Measurements from ENCODE around the gene ANKRD33B. TPM values are rescaled to one million over a fixed set of nuclear protein-coding genes. Genes with fewer than 3 reads are reported as not detected.

Gene ANKRD33B
- total and polyA plus RNA-seq, 11 donors = 0.98 to 33.8 (median 4.9) TPM

GRCh38 chr5:10591159-10591558, 27.3 kb downstream of the ANKRD33B start:
- peaks cover 0 to 5% (median 0%) of the 10 kb centered on the region in 12 donors for H3K9me3 ChIP-seq
- peak overlapping the region in 11 of 12 donors; percentile 28 to 69 (median 50) for H3K27ac ChIP-seq
- TF ChIP-seq CTCF (IDR thresholded peaks at IDR 0.05) (no peak), POLR2A (IDR thresholded peaks at IDR 0.05) (no peak)
- DNase-seq = no peak
- WGBS, 4 donors = 65 to 89% (median 70%) methylated on average over 5 to 6 of the region's 6 CpGs
- H3K36me3 ChIP-seq = no peaks in the 10 kb centered on the region
- ATAC-seq = no peak
- H3K27me3 ChIP-seq = no peaks in the 10 kb centered on the region
- intact Hi-C loops (cut with DNase I) = no loop called here
- peaks cover 3 to 57% (median 41%) of the 10 kb centered on the region in 12 donors for H3K4me1 ChIP-seq
- H3K4me3 ChIP-seq = no peak overlapping the region

- WGBS, 4 donors = 67 to 100% (median 82%) methylated on average over 3 of the region's 3 CpGs
- H3K27me3 ChIP-seq = no peaks in the 10 kb centered on the region
- no peak overlapping the region for H3K4me3 ChIP-seq
- TF ChIP-seq CTCF (IDR thresholded peaks at IDR 0.05) (no peak), POLR2A (IDR thresholded peaks at IDR 0.05) (no peak)
- peaks cover 0 to 5% (median 0%) of the 10 kb centered on the region in 12 donors for H3K9me3 ChIP-seq
- intact Hi-C loops (cut with DNase I) = no loop called here
- DNase-seq (no peak), ATAC-seq (no peak)
- H3K27ac ChIP-seq = no peak overlapping the region
- no peaks in the 10 kb centered on the region for H3K36me3 ChIP-seq
- H3K4me1 ChIP-seq = peaks cover 3 to 61% (median 41%) of the 10 kb centered on the region in 12 donors
Measured at GRCh38 chr5:10591966-10592365, 28.1 kb downstream of the ANKRD33B start.

- H3K27ac ChIP-seq = no peak overlapping the region
- H3K36me3 ChIP-seq = no peaks in the 10 kb centered on the region
- H3K27me3 ChIP-seq = no peaks in the 10 kb centered on the region
- DNase-seq = no peak
- H3K9me3 ChIP-seq = peaks cover 0 to 5% (median 0%) of the 10 kb centered on the region in 12 donors
- intact Hi-C loops (cut with DNase I) = no loop called here
- TF ChIP-seq POLR2A (IDR thresholded peaks at IDR 0.05) (no peak), CTCF (IDR thresholded peaks at IDR 0.05) (no peak)
- no peak for ATAC-seq
- H3K4me1 ChIP-seq = peaks cover 3 to 61% (median 41%) of the 10 kb centered on the region in 12 donors
- H3K4me3 ChIP-seq = no peak overlapping the region
Measured at GRCh38 chr5:10592601-10593000, 28.7 kb downstream of the ANKRD33B start.

GRCh38 chr5:10593531-10594181, 29.8 kb downstream of the ANKRD33B start:
- H3K27me3 ChIP-seq = no peaks in the 10 kb centered on the region
- ATAC-seq (no peak), DNase-seq (no peak)
- H3K9me3 ChIP-seq = peaks cover 0 to 5% (median 0%) of the 10 kb centered on the region in 12 donors
- 80 to 89% (median 83%) methylated on average over 7 of the region's 7 CpGs for WGBS, 4 donors
- TF ChIP-seq CTCF (IDR thresholded peaks at IDR 0.05) = peak in 1 of 12 donors; percentile 7
- no peak for TF ChIP-seq POLR2A (IDR thresholded peaks at IDR 0.05)
- H3K36me3 ChIP-seq = no peaks in the 10 kb centered on the region
- peaks cover 3 to 56% (median 41%) of the 10 kb centered on the region in 12 donors for H3K4me1 ChIP-seq
- intact Hi-C loops (cut with DNase I) = no loop called here
- H3K27ac ChIP-seq = no peak overlapping the region
- H3K4me3 ChIP-seq = no peak overlapping the region

Data from heart left ventricle (tissue), 16 donors.